Loucy (cell line): ENCODE data around the gene MIPEP.
"Not testable (repeated sequence)": the region's sequence is repeated elsewhere in the genome, so short reads cannot be mapped to it uniquely, and the experiment has no call there.

Experiments
- H2AFZ ChIP-seq: fragments of 200-600 bp; sonication (generic); 2 replicates; pipeline ENCODE4 v1.6.0; 2016; ENCODE audit warnings: antibody characterized with exemption, mild to moderate bottlenecking, low read length, moderate library complexity
- H3F3A ChIP-seq: fragments of 200-600 bp; 2 replicates; pipeline ENCODE4 v1.6.0; 2016; ENCODE audit warnings: antibody characterized with exemption, low read depth, mild to moderate bottlenecking
- H3K27me3 ChIP-seq: fragments of 200-600 bp; sonication (generic); 2 replicates; pipeline ENCODE4 v1.6.1; 2014; ENCODE audit warnings: low read length, mild to moderate bottlenecking; ENCODE audit not compliant: insufficient read depth, poor library complexity, severe bottlenecking
- H3K36me3 ChIP-seq: fragments of 200-600 bp; sonication (generic); 2 replicates; pipeline ENCODE4 v1.6.1; 2016; ENCODE audit warnings: low read length; ENCODE audit not compliant: insufficient read depth
- H3K4me1 ChIP-seq: fragments of 200-600 bp; sonication (generic); 2 replicates; pipeline ENCODE4 v1.5.1; 2014; ENCODE audit warnings: low read length, mild to moderate bottlenecking; ENCODE audit not compliant: insufficient read depth, poor library complexity, severe bottlenecking
- H3K4me2 ChIP-seq: fragments of 200-600 bp; sonication (generic); 2 replicates; pipeline ENCODE4 v1.6.0; 2014; ENCODE audit warnings: antibody characterized with exemption, low read length, low read depth, mild to moderate bottlenecking; ENCODE audit not compliant: poor library complexity, severe bottlenecking
- H3K4me3 ChIP-seq: fragments of 200-600 bp; sonication (generic); 2 replicates; pipeline ENCODE4 v1.5.1; 2014; ENCODE audit warnings: low read length, mild to moderate bottlenecking, mixed read lengths; ENCODE audit not compliant: poor library complexity, severe bottlenecking
- H3K79me2 ChIP-seq: fragments of 200-600 bp; sonication (generic); 2 replicates; pipeline ENCODE4 v1.6.1; 2014; ENCODE audit warnings: low read length; ENCODE audit not compliant: insufficient read depth
- H3K9ac ChIP-seq: fragments of 200-600 bp; sonication (generic); 2 replicates; pipeline ENCODE4 v1.6.0; 2014; ENCODE audit warnings: mild to moderate bottlenecking, low read depth, low read length, moderate library complexity; ENCODE audit not compliant: poor library complexity, severe bottlenecking
- H3K9me2 ChIP-seq: fragments of 200-600 bp; sonication (generic); replicated peaks from 2 replicates; pipeline ENCODE4 v1.6.1; 2016; ENCODE audit warnings: low read depth, low read length, mixed read lengths
- H3K9me3 ChIP-seq: fragments of 200-600 bp; sonication (generic); 2 replicates; pipeline ENCODE4 v1.6.1; 2014; ENCODE audit warnings: mild to moderate bottlenecking, antibody characterized with exemption, low read length, low read depth; ENCODE audit not compliant: insufficient read depth
- H4K20me1 ChIP-seq: fragments of 200-600 bp; sonication (generic); 2 replicates; pipeline ENCODE4 v1.6.0; 2014; ENCODE audit warnings: antibody characterized with exemption, low read length, mild to moderate bottlenecking; ENCODE audit not compliant: insufficient read depth, poor library complexity, severe bottlenecking
- EZH2phosphoT487 ChIP-seq: fragments of 200-600 bp; IDR thresholded peaks from 2 replicates; pipeline ENCODE4 v1.6.1; 2018; ENCODE audit warnings: antibody characterized with exemption, mild to moderate bottlenecking, moderate library complexity, borderline replicate concordance
- TF ChIP-seq, protein P1 (sequence below): fragments of 200-600 bp; sonication (generic); conservative IDR thresholded peaks from 2 replicates; pipeline ENCODE4 v1.5.1; 2014; ENCODE audit warnings: mild to moderate bottlenecking, antibody characterized with exemption, low read length

The MIPEP gene

GRCh38 chr13:23889615-23890607 is 711 bp upstream of the MIPEP start:
- Histone ChIP-seq H3K9me3 (no peaks in the 10 kb centered on the region), H3K4me1 (peaks cover 15% of the 10 kb centered on the region), H3K9ac (peak overlapping the region; percentile 42), H3K4me3 (peak overlapping the region; percentile 85), H3K79me2 (no peaks in the 10 kb centered on the region), H3K27me3 (no peaks in the 10 kb centered on the region), H3K4me2 (peak overlapping the region; percentile 86), H2AFZ (peak overlapping the region; percentile 96), H4K20me1 (no peaks in the 10 kb centered on the region), H3K36me3 (no peaks in the 10 kb centered on the region), H3F3A (no peaks in the 10 kb centered on the region), H3K9me2 (no peaks in the 10 kb centered on the region)
- no peak for TF ChIP-seq EZH2phosphoT487
- TF ChIP-seq, protein P1, sequence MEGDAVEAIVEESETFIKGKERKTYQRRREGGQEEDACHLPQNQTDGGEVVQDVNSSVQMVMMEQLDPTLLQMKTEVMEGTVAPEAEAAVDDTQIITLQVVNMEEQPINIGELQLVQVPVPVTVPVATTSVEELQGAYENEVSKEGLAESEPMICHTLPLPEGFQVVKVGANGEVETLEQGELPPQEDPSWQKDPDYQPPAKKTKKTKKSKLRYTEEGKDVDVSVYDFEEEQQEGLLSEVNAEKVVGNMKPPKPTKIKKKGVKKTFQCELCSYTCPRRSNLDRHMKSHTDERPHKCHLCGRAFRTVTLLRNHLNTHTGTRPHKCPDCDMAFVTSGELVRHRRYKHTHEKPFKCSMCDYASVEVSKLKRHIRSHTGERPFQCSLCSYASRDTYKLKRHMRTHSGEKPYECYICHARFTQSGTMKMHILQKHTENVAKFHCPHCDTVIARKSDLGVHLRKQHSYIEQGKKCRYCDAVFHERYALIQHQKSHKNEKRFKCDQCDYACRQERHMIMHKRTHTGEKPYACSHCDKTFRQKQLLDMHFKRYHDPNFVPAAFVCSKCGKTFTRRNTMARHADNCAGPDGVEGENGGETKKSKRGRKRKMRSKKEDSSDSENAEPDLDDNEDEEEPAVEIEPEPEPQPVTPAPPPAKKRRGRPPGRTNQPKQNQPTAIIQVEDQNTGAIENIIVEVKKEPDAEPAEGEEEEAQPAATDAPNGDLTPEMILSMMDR: peak; percentile 60

- not testable (repeated sequence) for H4K20me1 ChIP-seq, H3K36me3 ChIP-seq, H3K4me2 ChIP-seq, H3K4me3 ChIP-seq, H3K4me1 ChIP-seq, H2AFZ ChIP-seq, H3K79me2 ChIP-seq, H3K9me2 ChIP-seq, H3K9ac ChIP-seq, H3F3A ChIP-seq, H3K9me3 ChIP-seq, H3K27me3 ChIP-seq
Measured at GRCh38 chr13:23884361-23884760, 4.8 kb downstream of the MIPEP start.

DNA sequence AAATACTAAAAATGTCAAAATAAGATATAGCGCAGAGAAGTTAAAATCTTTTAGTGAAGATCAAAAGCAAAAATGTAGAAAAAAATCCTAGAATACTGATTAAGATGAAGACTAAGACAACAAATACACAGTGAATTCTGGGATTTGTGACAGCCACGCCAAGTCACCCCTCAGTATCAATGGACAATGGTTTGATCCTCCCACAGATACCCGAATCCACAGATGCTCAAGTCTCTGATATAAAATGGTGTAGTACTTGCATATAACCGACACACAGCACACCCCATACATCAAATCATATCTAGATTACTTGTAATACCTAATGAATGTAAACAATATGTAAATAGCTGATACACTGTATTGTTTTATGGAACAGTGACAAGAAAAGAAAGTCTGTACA is 5.9 kb downstream of the MIPEP start:
- no peaks in the 10 kb centered on the region for H3K79me2 ChIP-seq
- H3K9me3 ChIP-seq: no peaks in the 10 kb centered on the region
- H4K20me1 ChIP-seq: no peaks in the 10 kb centered on the region
- peaks cover 5% of the 10 kb centered on the region for H3K4me1 ChIP-seq
- no peaks in the 10 kb centered on the region for H3K9me2 ChIP-seq
- H3K4me3 ChIP-seq: no peak overlapping the region
- no peaks in the 10 kb centered on the region for H3K27me3 ChIP-seq
- H3F3A ChIP-seq: no peaks in the 10 kb centered on the region
- H2AFZ ChIP-seq: no peak overlapping the region
- no peak for TF ChIP-seq EZH2phosphoT487
- TF ChIP-seq, protein P1: no peak
- no peak overlapping the region for H3K4me2 ChIP-seq
- no peaks in the 10 kb centered on the region for H3K36me3 ChIP-seq
- no peak overlapping the region for H3K9ac ChIP-seq

DNA sequence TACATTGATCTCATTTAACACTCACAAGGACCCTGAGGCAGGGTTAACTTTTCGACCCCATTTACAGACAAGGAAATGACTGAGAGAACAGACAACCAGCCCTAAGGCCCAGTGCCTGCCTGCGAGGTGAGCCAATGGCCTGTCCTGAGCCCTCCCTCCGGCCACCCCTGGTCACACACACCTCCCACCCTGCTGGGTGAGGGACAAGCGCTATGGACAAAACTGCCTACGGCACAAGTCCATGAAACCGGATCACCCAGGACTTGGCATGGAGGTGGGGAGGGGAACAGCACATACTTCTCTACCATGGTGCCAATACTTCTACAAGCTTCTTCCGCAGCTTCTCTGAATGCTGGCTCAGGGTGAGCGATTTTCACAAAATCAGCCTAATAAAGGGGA is 7.8 kb downstream of the MIPEP start:
- H3K9me3 ChIP-seq, H3K4me2 ChIP-seq: not testable (repeated sequence)

DNA sequence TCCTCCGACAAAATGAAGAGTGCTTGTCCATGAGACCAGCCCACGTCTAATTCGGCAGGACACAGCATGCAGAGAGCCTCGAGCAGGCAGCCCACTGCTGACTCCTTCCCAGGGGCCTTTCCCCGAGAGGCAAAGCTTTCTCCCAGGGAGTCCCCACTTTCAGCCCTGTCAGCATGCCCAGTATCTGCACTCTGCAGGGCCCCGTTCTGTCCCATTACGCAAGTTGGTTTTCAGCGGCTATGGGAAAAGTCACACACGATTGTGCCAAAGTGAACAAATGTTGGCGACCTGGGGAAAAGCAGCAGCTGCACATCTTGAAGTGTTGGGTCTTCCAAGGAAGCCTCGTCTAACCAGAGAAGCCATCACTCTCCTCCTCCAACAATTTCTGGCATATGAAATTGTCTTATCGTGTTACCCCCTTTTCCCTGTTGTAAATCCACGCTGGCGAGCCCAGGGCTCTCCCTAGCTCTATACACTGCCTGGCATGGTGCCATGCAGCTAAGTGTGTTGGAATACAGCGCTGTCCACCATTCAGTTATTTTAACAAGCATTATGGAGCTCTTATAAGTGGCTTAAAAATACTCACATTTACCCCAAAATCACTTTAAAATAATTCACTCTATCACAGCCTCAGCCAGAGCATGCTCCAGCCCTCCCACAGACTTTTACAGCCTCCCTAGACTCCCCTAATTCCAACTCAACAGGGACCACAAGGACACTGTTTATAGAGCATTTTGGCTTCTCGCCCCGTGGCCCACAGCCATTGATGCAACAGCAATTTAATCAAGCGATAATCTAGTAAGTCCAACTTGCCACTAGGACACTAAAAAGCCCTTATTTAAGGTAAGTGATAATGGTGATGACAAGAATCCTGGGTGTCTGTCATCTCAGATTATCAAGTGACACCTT is 8.5 kb downstream of the MIPEP start:
- not testable (repeated sequence) for H4K20me1 ChIP-seq, H3K27me3 ChIP-seq, H3K36me3 ChIP-seq

More for the DNA sequence above, 7.8 kb downstream of the MIPEP start:
- H4K20me1 ChIP-seq, H3K9me2 ChIP-seq, H3K79me2 ChIP-seq, H3K4me3 ChIP-seq, H3K4me1 ChIP-seq, H3F3A ChIP-seq, H3K27me3 ChIP-seq, H3K9ac ChIP-seq, H2AFZ ChIP-seq, H3K36me3 ChIP-seq: not testable (repeated sequence)

More for the DNA sequence above, 8.5 kb downstream of the MIPEP start:
- H3K4me2 ChIP-seq, H3K4me3 ChIP-seq, H3K9me2 ChIP-seq, H2AFZ ChIP-seq, H3K4me1 ChIP-seq, H3K9ac ChIP-seq, H3F3A ChIP-seq, H3K9me3 ChIP-seq, H3K79me2 ChIP-seq: not testable (repeated sequence)
